Measurements from ENCODE around the gene PTGR2. TPM values are rescaled to one million over a fixed set of nuclear protein-coding genes. Genes with fewer than 3 reads are reported as not detected.
"Not testable (repeated sequence)": the region's sequence is repeated elsewhere in the genome, so short reads cannot be mapped to it uniquely, and the experiment has no call there.

PTGR2 gene
- total RNA-seq: 8.3 TPM

DNA sequence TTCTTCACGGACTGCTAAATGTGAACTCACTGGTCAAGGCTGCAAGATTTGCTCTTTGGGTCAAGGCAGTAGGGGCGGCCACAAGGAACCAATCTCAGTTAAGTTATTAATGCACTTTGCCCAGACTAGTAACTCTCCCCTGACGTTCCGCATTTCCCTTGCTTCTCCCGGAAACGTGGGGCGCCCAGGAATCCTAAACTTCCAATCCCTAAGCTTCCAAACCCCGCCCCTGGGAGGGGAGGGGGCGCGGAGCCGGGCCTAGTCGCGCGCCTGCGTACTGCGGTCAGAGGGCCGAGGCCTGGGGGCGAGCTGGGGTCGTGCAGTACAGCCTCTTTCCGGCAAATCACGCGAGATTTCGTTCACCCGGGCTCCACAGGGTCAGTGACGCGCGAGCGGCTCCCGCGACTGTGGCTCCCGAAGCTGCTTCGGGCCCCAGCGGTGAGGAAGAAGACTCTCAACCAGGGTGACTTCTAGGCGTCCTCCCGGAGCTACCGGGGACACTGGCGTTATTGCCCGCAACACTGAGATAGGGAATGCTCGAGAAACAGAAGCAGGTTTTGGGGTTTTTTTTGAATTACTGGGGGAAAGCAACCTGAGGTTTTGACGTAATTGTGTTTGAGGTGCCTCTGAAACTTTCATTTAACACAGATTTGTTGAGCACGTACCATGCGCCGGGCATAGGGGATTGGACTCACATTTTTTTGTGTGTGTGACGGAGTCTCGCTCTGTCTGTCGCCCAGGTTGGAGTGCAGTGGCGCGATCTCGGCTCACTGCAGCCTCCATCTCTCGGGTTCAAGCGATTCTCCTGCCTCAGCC lies at the start of gene PTGR2:
Gene PTGR2 (plus strand): TSS at position 265 of the 816 bp plus-strand sequence. CDS start 7,032 bp downstream, outside the sequence.
- DNase-seq: peak; percentile 90

DNA sequence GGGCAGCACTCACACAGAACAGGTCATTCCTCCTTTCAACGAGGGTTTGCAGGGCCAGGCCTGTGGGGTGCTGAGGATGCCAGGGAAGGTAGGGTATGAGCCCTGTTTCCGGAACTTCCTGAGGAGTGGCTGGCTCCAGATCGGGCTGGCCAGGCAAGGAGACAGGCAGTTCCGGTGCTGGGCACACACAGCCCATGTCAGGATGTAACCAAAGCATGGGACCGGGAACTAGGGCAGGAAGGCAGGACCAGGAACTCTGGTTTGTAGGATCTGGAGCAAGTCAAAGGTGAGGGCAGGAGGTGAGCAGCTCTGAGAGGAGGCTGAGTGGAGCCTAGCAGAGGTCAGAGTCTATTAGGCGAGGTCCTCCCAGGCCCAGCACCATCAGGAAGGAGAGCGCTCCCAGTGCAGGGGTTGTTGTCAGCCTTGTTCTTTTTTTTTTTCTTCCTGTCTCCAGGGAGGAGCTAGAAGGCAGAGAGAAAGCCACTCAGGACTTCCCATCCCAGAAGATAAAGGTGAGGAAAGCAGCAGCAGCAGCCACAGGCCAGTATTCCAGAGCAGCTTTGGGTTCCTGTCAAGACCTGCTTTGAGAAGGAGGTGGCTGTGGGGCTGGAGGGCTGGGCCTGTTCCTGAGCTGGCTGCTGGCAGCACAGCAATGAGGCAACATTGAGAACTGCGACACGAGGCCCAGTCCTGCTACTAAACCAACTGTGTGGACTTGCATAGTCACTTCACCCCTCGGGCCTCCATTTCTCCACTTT lies 49.0 kb upstream of the PTGR2 start:
- DNase-seq: no peak

DNA sequence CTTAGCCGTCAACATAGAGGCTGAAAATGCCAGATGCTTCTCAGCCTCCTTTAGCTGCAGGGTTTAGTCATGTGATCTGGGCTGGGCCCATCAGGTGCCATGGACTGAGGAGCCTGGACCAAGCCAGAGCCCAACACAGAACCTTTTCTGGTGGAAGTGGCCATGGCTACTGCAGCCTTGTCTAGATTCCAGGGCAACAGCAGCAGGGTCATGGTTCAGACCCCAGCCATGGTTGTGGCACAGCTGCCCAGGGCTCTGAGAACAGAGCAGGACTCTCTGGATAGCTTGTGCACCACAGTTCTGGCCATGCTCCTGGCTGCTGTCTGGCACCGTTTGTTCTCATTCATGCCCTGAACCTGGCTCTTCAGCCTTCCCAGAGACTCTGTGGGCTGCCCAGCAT lies 47.0 kb upstream of the PTGR2 start:
- no peak for DNase-seq

DNA sequence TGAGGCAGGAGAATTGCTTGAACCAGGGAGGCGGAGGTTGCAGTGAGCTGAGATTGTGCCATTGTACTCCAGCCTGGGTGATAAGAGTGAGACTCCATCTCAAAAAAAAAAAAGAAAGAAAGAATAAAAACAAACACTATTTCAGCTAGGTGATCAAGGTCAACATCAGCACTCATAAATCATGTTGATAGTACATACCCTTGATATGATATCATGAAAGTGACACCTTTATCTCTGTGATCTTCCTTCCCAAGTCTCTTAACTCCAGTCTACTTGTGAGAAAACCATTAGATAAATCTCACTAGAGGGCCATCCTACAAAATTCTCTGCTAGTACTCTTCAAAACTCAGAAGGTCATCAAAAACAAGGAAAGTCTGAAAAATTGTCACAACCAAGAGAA lies 44.2 kb upstream of the PTGR2 start:
- DNase-seq: no peak

DNA sequence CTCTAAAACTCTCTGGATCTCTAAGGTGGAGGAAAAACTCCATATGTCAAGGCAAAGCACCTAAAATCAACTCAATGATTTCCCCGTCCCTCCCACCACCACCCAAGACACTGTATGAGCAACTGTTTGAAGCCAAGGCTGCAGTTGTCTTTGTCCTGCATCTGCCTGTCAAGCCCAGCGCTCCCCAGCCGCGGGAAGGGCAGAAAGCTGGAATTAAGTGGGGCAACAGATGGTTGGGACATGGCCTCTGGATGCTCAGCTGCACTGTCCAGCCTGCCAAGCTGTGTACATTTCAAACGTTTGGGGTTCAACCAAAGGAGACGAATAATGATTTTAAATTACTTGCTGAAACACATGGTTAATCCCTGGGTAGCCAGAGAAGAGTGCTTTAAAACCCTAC lies 42.2 kb upstream of the PTGR2 start:
- no peak for DNase-seq

DNA sequence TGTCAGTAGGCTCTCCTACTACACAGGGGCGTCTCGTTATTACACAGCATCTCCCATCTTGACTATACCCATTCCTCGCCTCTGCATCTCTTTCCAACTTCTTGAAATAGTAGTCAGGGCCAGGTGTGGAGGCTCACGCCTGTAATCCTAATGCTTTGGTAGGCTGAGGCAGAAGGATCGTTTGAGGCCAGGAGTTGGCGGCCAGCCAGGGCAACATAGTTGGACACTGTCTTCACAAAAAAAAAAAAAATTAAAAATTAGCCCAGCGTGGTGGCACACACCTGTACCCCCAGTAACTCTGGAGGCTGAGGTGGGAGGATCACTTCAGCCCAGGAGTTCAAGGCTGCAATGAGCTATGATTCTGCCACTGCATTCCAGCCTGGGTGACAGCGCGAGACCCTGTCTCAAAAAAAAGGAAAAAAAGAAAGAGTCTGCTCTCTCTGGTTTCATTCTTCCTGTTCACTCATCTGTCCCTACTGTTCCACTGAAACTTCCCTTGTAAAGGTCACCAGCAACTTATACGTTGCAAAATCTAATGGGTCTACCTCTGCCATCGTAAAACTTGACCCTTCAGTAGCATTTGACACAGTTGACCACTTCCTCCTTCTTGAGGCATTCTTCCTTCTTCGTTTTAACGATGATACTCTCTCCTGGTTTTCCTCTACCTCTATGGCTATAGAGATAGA lies 41.0 kb upstream of the PTGR2 start:
- no peak for DNase-seq

DNA sequence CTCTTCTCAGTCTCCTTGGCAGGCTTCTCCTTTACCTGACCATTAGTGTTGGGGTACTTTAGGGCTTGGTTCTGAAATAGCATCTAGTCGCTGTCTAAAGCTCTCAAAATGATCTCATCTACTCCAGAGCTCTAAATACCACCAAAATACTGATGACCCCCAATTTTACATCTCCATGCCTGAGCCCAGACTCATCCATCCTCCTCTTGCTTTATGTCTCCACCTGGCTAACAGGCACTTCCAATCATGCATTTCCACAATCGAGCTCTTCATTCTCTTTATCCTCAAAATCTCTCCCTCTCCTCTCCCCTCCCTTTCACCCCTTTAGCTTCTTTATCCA lies 40.5 kb upstream of the PTGR2 start:
- no peak for DNase-seq

DNA sequence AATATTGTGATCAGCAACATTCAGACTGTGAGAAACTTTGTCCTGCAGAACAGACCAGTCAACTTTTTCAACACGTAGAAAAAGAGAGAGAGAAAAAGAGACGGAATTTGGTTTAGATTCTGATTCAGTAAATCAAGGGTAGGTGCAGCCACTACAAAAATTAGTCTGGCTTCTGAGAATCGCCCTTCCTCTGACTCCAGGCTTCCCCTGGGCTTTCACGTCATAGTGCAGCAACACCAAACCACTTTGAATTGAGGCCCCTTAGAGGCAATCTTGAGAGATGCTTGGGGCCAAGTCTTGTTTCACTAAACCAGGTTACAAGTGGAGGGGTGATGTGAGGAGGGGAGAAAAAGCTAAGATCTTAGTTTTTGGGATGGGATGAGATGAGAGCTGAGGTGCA lies 37.5 kb upstream of the PTGR2 start:
- no peak for DNase-seq

DNA sequence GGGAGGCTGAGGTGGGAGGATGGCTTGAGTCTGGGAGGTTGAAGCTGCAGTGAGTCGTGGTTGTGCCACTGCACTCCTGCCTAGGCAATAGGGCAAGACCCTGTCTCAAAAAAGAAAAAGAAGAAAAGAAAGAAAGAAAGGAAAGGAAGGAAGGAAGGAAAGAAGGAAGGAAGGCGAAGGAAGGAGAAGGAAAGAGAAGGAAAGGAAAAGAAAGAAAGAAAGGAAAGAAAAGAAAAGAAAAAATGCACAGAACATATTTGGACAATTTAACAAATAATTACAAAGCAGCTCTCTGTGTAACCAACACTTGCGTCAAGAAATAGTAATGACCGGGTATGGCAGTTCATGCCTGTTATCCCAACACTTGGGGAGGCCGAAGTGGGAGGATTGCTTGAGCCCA lies 35.8 kb upstream of the PTGR2 start:
- no peak for DNase-seq

DNA sequence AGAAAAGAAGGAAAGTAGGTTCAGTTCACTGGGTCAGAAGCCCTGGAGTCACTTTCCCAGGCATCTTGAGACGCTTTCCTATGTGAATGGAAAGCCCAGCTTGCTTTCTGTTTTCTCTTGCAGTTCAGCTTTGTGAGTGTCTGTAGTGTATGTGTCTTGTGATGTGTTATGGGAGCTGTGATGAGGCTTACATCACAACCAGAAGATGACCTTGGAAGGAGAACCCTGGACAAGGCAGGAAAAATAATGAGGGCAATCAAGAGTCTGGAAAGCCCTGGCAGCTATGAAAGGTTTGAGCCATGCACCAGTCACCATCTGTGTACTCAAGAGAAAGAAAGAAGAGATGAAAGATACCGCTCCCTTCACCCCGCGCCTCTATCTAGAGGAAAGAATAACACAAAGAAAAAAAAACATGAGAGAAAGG lies 35.2 kb upstream of the PTGR2 start:
- DNase-seq: no peak

DNA sequence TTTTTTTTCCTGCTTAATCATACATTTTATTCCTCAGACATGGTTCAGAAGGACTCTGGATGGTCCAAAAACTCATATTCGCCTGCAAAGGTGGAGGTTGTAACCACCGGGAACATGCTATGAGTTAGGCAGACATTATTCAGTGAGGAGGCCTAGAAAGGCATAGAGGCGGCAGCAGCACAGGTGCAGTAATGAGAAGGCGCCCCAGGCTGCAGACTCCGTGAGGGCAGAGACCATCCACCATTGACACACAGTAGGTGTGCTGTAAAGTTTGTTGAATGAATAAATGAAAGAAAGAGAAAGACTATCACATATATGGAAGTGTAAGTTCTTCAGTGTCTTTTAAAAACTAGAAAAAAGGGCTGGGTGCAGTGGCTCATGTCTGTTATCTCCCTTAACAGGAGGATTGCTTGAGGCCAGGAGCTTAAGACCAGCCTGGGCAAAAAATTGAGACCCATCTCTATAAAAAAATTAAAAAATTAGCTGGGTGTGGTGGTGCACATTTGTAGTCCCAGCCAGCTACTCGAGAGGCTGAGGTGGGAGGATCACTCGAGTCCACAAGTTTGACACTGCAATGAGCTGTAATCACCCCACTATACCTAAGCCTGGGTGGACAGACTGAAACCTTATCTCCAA lies 34.5 kb upstream of the PTGR2 start:
- no peak for DNase-seq

DNA sequence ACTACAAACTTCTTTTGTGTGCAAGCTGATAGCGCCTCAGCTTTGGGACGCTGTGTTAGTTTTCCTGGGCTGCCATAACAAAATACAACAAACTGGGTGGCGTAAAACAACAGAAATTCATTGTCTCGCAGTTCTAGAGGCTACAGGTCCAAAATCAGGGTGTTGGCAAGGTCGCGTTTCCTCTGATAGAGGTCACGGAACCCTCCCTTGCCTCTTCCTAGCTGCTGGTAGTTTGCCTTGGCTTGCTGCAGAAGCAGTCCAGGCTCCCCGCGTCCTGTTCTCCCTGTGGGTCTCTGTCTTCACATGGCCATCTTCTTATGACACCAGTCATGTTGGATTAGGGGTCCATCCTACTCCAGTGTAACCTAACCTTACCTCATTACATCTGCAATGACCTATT lies 32.8 kb upstream of the PTGR2 start:
- DNase-seq: no peak

DNA sequence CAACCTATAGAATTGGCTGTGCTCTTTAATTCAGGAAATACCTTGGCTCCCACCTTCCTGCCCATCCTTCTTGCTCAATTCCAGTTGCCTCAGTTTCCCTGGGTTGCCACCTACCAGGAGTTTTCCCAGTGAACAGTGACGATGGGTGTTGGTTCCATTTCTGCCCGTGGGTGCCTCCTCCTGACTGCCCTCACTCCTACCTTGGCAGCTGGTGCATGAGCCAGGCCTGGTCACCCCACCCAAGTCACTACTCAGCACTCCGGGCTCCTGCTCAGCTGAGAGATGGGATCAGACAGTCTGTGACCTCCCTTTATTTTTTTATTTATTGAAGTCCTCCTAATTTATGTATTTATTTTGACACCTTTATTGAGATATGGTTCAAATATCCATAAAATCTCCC lies 31.0 kb upstream of the PTGR2 start:
- no peak for DNase-seq

DNA sequence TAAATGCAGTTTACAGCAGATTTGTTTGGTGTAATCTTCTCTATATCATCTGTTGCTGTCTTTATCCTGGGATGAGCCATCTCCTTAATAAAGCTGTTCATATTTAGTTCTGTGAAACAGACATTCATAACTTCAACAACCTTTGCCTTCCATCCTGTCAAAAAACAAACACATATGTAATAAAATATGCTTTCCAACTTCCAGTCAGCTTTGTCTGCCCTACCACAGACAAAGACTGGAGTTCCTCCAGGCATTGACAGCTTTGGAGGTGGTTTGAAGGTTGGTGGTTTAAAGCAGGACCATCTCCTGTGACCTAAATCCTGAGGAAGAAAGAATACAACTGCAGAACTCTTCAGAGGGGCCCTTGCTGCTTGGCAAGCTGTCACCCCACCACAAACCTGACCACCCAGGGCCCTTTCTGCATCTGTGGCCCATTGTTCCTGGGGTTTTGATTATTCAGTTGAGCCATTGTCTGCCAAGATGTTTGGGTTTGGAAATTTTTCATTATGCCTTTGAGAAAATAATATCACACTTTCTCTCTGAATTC lies 28.2 kb upstream of the PTGR2 start:
- no peak for DNase-seq

DNA sequence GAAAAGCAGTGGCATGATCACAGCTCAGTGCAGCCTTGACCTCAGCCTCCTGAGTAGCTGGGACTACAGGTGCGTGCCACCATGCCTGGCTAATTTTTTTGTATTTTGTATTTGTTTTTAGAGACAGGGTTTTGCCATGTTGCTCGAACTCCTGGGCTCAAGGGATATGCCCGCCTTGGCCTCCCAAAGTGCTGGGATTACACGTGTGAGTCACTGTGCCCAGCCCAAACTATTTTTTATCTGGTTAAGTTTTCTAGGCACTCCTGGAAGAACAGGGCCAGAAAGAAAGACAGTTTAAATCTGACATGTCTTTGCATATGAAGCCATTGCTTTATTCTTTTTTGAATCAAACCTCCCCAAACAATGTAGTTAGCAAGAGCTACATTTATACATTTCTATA lies 27.5 kb upstream of the PTGR2 start:
- no peak for DNase-seq

DNA sequence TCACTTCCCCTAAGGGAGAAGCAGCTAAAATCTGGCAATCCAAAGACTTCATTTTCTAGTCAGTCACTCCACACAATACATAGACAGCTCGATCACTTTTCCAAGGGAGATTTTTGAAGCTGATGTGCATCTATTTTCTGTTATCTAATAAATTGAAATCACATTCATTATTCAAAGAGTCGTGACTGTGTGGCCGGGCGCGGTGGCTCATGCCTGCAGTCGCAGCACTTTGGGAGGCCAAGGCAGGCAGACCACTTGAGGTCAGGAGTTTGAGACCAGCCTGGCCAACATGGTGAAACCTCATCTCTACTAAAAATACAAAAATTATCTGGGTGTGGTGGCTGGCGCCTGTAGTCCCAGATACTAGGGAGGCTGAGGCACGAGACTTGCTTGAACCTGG lies 27.1 kb upstream of the PTGR2 start:
- DNase-seq: no peak

DNA sequence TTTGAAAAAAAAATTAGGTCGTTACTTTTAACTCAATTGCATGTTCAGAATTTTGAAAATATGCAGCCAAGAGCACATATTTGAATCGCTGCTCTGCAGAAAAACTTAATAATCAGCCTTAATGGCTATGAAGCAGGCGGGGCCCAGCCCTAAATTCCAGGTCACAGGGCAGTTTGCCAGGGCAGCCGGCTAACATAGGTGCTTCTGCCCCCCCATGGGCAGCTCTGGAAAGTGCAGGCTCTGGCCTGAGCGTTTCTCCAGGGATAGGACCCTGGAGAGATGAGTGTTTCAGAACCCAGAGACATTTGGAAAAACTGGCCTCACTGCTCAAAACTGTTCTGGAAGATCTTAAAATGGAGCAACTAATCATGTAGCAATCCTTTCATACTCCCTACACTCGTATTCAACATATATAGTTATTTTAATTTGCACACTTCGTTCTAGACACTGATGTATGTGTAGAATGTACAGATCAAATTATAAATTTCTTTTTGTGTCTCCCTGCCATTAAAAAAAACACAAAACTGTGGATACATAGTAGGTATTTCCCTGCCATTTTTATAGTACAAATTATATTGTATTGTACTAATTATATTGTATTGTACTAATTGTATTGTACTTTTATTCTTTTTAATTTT lies 26.0 kb upstream of the PTGR2 start:
- peak; percentile 15 for DNase-seq

DNA sequence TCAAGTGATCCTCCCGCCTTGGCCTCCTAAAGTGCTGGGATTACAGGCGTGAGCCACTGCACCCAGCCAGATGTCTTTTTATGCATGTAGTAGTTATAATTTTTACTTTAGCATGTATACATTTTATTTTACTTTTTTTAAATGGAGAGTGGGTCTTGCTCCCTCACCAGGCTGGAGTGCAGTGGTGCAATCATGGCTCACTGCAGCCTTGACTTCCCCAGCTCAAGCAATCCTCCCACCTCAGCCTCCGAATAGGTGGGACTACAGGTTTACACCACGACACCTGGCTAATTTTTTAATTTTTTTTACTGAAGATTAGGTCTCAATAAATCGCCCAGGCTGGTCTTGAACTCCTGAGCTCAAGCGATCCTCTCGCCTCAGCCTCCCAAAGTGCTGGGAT lies 24.4 kb upstream of the PTGR2 start:
- DNase-seq: not testable (repeated sequence)

DNA sequence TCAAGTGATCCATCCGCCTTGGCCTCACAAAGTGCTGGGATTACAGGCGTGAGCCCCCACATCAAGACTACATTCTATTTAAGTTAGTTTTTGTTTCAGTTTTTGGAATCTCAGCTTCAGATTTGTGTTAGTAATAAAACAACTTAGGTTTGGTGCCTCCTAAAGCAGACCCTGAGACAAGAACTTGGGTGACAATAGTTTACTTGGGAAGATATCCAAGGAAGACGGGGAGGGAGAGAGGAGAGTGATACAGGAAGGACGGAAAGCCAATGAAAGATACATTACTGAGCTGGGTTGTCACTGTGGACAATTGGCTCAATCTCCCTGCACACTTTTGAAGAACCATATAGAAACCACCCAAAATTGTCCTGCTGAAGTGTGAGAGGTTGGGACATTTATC lies 22.6 kb upstream of the PTGR2 start:
- no peak for DNase-seq

DNA sequence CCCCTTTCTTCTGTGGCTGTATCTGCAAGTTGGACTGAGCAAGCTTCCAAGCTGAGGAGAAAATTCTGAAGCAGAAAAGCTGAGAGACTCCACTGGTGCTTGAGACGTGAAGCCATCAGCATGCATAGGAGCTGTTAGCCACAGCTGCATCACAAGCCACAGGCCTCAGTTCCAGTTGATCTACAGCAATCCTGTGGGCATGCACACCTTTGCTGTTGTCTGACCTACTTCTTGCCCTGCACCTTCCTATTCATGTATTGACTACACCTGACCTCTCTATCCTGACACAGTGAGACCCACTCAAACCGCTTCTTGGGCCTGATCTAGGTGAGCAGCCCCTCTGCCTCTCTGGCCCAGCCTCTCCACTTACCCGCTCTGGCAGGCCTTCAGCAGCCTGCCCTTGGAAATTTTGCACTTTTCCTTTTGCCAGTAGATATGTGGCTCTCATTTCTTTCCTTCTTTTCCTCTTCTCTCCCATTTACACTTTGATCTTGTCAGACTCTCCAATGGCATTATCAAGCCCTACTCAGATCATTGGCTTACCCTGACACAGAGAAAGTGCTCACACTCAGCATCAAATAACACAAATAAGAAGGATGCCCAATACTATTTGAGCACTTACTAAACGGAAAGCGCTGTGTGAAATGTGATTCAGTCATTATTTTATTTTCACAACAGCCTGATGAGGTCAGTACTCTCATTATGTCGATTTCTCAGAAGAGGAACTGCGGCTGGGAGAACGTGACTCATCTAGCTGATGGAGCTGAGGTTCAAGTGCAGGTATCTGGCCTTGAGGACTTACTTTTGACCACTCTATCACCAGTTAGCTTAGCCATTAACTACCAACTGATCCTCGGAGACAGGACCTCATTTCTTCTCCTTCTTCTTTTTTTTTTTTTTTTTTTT lies 21.9 kb upstream of the PTGR2 start:
- no peak for DNase-seq

DNA sequence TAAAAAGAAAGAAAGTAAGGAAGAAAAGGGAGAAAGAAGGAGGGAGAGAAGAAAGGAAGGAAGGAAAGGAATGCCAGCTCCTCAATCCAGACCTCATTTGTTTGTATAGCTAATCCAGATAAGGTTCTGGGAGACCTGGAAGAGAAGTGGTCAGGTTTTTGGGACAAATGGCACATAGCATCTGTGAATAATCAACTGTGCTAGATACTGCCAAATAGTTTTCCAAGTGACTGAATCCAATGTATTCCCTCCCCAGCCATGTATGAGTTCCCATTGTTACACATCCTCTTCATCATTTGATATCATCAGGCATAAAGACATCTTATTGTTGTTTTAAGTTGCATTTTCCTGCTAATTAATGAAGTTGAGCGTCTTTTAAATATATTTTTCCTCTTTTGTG lies 18.6 kb upstream of the PTGR2 start:
- DNase-seq: no peak

Measured in occipital lobe (tissue), 2 donors.